HG03103 (cell line): ENCODE data around the gene MDN1.
"Not testable (repeated sequence)": the region's sequence is repeated elsewhere in the genome, so short reads cannot be mapped to it uniquely, and the experiment has no call there.

Experiments used
- ATAC-seq: cut with Tn5 transposase; IDR thresholded peaks from one replicate; pipeline ENCODE4 v1.9.1; 2021; ENCODE audit warnings: low read depth; ENCODE audit not compliant: unreplicated experiment

Gene MDN1

GRCh38 chr6:89667872-89668556, 151.6 kb downstream of the MDN1 start:
- no peak for ATAC-seq

GRCh38 chr6:89662659-89663223, 156.9 kb downstream of the MDN1 start:
- no peak for ATAC-seq

- ATAC-seq: no peak
Observed at GRCh38 chr6:89661559-89661958, 158.0 kb downstream of the MDN1 start.

- no peak for ATAC-seq
Observed at GRCh38 chr6:89660981-89661380, 158.6 kb downstream of the MDN1 start.

- ATAC-seq: no peak
Observed at GRCh38 chr6:89657445-89658158, 162.0 kb downstream of the MDN1 start.

- ATAC-seq: no peak
Observed at GRCh38 chr6:89655122-89655521, 164.5 kb downstream of the MDN1 start.

GRCh38 chr6:89650579-89650978, 169.0 kb downstream of the MDN1 start:
- ATAC-seq: no peak

- ATAC-seq: no peak
Observed at GRCh38 chr6:89649682-89650081, 169.9 kb downstream of the MDN1 start.

- no peak for ATAC-seq
Observed at GRCh38 chr6:89644864-89645263, 174.7 kb downstream of the MDN1 start.

GRCh38 chr6:89643406-89643805, 176.2 kb downstream of the MDN1 start:
- ATAC-seq: no peak

- ATAC-seq: no peak
Observed at GRCh38 chr6:89642956-89643355, 176.6 kb downstream of the MDN1 start.

GRCh38 chr6:89641581-89641980, 178.0 kb downstream of the MDN1 start:
- not testable (repeated sequence) for ATAC-seq

- ATAC-seq: no peak
Observed at GRCh38 chr6:89640804-89641203, 178.8 kb downstream of the MDN1 start.

GRCh38 chr6:89638320-89639195, 181.0 kb downstream of the MDN1 start, which contains the start of gene LYRM2:
Gene LYRM2 (minus strand): TSS chr6:89638747. CDS start chr6:89638716, 31 bp downstream.
- peak; percentile 98 for ATAC-seq

GRCh38 chr6:89637960-89638319, 181.7 kb downstream of the MDN1 start:
- no peak for ATAC-seq

- not testable (repeated sequence) for ATAC-seq
Observed at GRCh38 chr6:89636412-89636811, 183.2 kb downstream of the MDN1 start.

GRCh38 chr6:89630488-89630887, 189.1 kb downstream of the MDN1 start:
- no peak for ATAC-seq

- no peak for ATAC-seq
Observed at GRCh38 chr6:89623749-89624148, 195.8 kb downstream of the MDN1 start.

GRCh38 chr6:89619567-89619966, 200.0 kb downstream of the MDN1 start:
- ATAC-seq: no peak

- ATAC-seq: no peak
Observed at GRCh38 chr6:89618026-89618425, 201.6 kb downstream of the MDN1 start.

GRCh38 chr6:89616531-89616930, 203.1 kb downstream of the MDN1 start:
- ATAC-seq: no peak
